ENCODE measurements around the gene ZNF664.

ZNF664 gene

GRCh38 chr12:123990511-123990910 is 17.5 kb downstream of the ZNF664 start:
- DNase-seq (ENCODE audit: low spot score), result no peak

- no peak for DNase-seq (ENCODE audit: low spot score)
Measured at GRCh38 chr12:123991372-123991951, 18.4 kb downstream of the ZNF664 start.

GRCh38 chr12:123992118-123992825 is 19.3 kb downstream of the ZNF664 start:
- no peak for DNase-seq (ENCODE audit: low spot score)

- DNase-seq (ENCODE audit: low spot score), result no peak
Measured at GRCh38 chr12:123995023-123995748, 22.2 kb downstream of the ZNF664 start.

DNA sequence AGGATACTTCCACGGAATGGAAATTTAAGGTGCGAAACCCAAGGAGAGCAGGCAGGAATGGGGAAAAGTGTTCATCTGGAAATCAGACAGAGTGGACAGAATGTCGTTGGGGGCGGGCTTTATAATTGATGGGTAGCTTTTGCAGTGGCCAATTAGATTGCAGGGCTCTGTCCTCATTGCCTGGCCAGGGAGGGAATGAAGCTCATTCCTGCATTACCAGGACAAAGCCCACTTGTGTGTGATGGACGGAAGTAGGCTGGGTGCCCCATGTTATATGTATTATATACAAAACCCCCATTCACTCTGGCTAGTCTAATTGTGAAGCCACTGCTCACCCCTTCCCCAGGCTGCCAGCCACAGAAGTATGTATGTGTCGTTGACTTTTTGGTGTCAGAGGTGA is 23.6 kb downstream of the ZNF664 start:
- DNase-seq (ENCODE audit: low spot score), result no peak

DNA sequence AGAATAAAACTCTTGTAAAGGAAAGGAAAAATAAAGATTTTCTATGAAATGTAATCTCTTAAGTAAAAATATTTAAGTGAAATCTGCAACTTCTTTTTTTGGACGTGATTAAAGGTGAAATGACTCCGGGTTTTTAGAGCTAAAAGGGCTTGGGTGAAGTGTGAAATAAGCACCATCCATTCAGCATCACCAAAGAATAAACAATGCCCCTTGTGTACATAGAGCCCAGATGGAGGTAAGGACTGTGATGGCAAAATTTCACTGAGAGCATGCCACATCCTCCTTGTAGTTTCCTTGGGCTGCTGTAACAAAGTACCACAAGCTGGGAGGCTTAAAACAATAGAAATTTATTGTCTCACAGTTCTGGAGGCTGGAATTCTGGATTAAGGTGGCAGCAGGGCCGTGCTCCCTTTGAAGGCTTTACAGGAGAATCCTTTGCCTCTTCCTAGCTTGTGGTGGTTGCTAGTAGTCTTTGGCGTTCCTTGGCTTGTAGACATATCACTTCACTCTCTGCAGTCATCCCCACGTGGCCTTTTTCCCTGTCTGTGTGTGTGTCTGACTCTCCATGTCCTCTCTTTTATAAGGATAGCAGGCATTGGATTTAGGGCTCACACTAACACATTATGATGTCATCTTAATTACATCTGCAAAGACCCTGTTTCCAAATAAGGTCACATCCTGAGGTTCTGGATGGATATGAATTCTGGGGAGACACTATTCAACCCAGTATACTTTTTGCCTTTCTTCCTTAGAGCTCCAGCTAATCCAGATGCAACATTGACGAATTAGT is 24.2 kb downstream of the ZNF664 start:
- no peak for DNase-seq (ENCODE audit: low spot score)

DNA sequence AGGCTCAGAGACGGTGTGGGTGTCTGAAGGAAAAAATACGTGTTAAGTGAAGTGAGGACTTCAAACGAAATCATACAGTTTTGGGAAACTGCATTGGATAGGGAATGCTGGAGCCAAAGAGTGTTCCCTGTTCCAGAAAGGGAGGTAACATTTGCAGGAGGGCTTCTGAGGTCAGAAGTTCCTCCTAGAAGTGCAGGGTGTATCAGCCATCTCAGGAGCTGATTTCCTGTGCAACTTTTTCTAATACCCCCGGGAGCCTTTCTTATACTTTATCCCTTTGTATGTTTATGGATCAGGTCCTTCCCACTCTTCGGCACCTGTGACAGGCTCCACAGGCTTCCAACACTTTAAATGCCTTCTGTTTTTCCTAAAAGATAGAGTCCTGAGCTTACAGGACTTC is 24.9 kb downstream of the ZNF664 start:
- no peak for DNase-seq (ENCODE audit: low spot score)

DNA sequence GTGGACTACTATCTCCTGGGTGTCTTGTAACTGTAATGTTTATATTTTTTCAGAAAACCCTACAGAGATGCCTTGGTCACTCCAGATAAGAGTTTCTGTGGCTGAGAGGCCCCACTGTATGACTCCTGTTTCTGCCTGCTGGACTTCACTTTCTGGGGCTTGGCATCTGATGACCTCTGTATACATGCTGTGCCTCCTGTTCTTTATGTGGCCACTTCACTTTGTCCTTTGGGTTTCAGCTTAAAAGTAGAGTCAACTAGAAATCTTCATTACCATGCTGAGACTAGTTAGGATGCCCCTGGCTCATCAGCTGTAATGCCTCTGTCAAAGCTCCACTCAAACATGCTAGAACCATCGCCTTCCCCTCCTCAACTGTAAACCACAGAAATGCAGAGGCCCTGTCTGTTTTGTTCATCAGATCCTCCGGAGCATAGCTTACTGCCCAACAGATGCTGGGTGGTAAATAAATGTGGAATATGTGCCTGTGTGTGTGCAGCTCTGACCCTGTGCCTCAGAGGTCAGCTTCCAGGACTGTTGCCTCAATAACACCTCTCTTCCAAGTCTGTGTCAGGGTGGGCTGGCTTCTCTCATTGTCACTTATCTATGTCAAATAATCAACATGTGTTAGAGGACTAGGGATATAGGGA is 25.5 kb downstream of the ZNF664 start:
- no peak for DNase-seq (ENCODE audit: low spot score)

GRCh38 chr12:123998991-123999359 is 26.0 kb downstream of the ZNF664 start:
- DNase-seq (ENCODE audit: low spot score), result no peak

DNA sequence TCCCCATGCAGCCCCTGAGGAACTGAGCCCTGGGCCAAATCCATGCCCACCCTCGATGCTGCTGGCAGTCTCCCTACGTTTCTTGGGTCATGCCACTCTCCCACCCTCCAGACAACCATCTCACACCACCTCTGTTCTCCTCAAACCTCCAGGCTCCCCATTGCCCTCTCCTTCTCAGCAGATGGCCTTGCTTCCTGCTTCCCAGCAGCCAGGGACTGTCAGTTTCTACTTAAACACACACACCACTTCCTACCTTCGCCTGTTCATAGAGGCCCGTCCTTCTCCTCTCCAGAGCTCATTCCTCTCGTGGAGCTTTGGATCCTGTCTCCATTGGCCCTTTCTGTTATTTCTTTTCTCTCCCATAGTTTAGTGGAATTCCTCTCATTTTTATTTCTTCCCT is 27.1 kb downstream of the ZNF664 start:
- no peak for DNase-seq (ENCODE audit: low spot score)

- DNase-seq (ENCODE audit: low spot score), result no peak
Measured at GRCh38 chr12:124001343-124001742, 28.3 kb downstream of the ZNF664 start.

GRCh38 chr12:124002021-124002644 is 29.1 kb downstream of the ZNF664 start:
- no peak for DNase-seq (ENCODE audit: low spot score)

DNA sequence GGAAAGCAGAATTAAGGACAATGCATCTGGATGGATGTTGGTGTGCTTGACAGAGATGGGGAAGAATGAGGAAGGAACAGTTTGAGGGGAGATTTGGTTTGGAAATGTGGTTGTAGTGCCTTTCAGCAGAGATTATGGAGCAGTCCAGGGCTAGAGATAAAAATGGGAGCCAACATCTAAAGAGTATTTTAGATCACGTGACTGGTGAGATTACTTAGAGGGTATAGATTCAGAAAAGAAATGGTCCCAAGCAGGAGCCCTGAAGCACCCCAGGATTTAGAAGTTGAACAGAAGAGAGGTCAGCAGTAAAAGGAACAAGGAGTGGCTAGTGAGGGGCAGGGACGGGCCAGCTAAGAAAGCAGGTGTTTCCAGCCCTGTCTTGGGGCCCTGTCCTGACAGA is 29.6 kb downstream of the ZNF664 start:
- DNase-seq (ENCODE audit: low spot score), result no peak

GRCh38 chr12:124004233-124004875 is 31.3 kb downstream of the ZNF664 start:
- DNase-seq (ENCODE audit: low spot score), result no peak

DNA sequence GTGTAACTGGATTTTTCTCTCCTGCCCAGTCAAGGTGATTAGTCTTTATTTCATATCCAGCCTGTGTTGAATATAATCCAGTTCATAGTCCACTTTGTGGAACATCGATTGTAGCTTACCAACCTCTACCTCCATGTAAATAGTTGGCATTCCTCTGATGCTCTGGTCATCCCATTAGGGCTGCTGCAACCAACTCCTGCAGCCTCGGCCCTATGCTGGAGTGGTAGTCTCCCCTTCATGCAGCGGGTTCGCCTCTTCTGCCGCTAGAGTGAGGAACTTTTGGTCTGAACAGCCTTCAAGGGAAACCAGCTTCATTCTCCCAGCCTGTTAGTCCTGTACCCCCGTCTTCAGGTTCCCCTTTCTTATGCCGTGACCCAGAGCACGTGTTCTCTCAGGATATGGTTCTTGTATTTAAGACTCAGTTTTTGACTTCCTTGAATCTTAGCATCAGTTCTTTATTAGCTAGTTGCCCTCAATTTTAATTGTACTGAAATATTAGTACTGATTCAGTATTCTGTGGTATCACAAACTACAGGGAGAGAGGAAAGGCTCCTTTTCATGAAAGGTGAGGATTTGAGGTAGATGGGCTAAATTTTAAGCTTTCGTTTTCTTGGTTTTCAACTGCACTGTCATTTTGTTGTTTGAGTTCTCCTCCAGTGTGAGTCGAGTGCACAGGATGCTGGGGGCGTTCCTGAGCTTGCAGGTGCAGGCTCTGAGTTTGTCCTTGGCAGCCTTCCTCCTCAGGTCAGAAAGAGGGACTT is 33.2 kb downstream of the ZNF664 start:
- no peak for DNase-seq (ENCODE audit: low spot score)

- DNase-seq (ENCODE audit: low spot score), result no peak
Measured at GRCh38 chr12:124006846-124007713, 34.1 kb downstream of the ZNF664 start.

GRCh38 chr12:124007826-124008570 is 35.0 kb downstream of the ZNF664 start:
- no peak for DNase-seq (ENCODE audit: low spot score)

DNA sequence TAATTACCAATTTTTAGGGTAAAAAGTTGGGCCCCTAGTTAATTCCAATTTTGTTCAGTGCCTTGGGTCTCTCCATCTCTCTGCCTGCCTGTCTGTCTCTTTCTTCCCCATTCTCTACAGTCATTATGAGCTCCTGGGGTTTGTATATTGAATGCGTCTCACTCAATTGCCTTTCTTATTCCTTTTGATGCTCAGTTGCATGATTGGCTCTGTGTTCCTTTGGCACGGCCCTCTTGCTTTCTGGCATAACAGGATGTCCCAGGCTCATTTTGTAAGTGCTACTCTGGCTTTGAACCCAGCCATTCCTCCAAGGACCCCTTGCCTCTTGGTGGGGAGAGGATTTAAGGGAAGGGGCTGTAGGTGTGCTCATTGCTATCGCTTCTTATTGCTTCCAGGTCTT is 35.6 kb downstream of the ZNF664 start:
- DNase-seq (ENCODE audit: low spot score), result no peak

DNA sequence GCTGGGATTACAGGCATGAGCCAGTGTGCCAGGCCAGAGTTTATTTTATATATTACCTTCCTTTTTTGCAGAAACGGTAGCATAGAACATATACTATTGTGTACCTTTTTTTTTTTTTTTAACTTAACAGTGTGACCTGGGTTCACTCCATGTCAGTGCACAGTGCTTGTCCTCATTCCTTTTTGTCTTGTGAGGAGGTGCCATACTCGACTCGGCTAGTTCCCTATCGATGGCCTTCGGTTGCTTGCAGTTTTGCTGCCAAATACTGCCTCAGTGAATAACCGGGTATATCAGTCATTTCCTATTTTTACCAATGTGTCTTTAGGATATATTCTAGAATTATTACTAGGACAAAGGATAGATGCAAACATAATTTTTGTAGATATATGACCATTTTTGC is 36.8 kb downstream of the ZNF664 start:
- DNase-seq (ENCODE audit: low spot score), result no peak
